Activated CD4-positive, alpha-beta memory T cell treated with anti-CD3 and anti-CD28 coated beads, Interleukin-2, amount 10 ng/mL, durations not matched to agents 7 days and 5 days (primary cell): ENCODE data around the gene SUOX. TPM values are rescaled to one million over a fixed set of nuclear protein-coding genes. Genes with fewer than 3 reads are reported as not detected.
A peak's percentile ranks its signal among the peaks of the same experiment; 100 is the strongest.
"Not testable (repeated sequence)": the region's sequence is repeated elsewhere in the genome, so short reads cannot be mapped to it uniquely, and the experiment has no call there.

Source experiments
- CTCF ChIA-PET: fragments of 350-600 bp; sonication (Branson Sonifier 250); formaldehyde crosslinking; loops from one replicate; lab custom pipeline; 2021; ENCODE audit warnings: antibody characterized with exemption, inconsistent platforms; lab: Charles Lee
- POLR2A ChIA-PET: fragments of 350-600 bp; sonication (Branson Sonifier 250); formaldehyde crosslinking; loops from one replicate; lab custom pipeline; 2021; ENCODE audit warnings: antibody characterized with exemption; lab: Charles Lee
- DNase-seq: peaks from one replicate; pipeline ENCODE4 v3.0.0-alpha.2; 2020
- H3K27ac Mint-ChIP-seq: one replicate; pipeline ENCODE4 v1.8.0; 2021; ENCODE audit warnings: mild to moderate bottlenecking, mixed read lengths
- H3K27me3 Mint-ChIP-seq: one replicate; pipeline ENCODE4 v1.8.0; 2021; ENCODE audit warnings: mixed read lengths
- H3K36me3 Mint-ChIP-seq: one replicate; pipeline ENCODE4 v1.8.0; 2021; ENCODE audit warnings: low read depth, mixed read lengths
- H3K4me1 Mint-ChIP-seq: one replicate; pipeline ENCODE4 v1.8.0; 2021; ENCODE audit warnings: mixed read lengths
- H3K4me3 Mint-ChIP-seq: one replicate; pipeline ENCODE4 v1.8.0; 2021; ENCODE audit warnings: mild to moderate bottlenecking, mixed read lengths
- H3K9me3 Mint-ChIP-seq: one replicate; pipeline ENCODE4 v1.8.0; 2021; ENCODE audit warnings: mixed read lengths
- total RNA-seq, 2 experiments: library from RNA; stranded (reverse); gene quantifications; one replicate each; pipeline ENCODE4 v1.2.3, GENCODE V29; 2021

Gene SUOX
- total RNA-seq, 2 experiments from 2014 or later, result 4.2 to 5.3 TPM

DNA sequence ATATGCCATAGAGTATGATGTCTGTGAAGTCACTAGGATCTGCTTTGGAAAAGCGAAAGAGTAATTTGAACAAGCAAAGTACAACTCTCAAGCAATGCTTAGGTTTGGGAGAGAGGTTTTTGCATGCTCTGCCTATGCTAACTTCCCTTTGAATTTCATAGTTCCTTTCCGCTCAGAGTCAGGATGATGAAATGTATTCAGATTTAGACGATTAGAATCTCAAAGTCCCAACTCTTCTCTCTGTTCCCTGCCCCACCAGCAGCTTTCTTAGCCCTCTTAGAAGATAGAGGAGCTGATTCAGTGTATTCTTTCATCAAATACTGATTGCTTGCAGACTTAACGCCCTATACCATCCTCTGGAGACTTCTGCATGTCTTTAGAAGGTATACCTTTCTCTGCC, 11.7 kb upstream of the SUOX start:
- ChIA-PET CTCF (interaction anchor here (1.2 to 3.9 kb wide), 5 partner anchors 9 to 62 kb away, joined by 3 to 32 read pairs (median 9); partner anchors contain the start of genes RAB5B and SUOX), POLR2A (interaction anchor here (1.0 to 1.6 kb wide), 5 partner anchors 11 to 58 kb away, joined by 3 to 11 read pairs (median 4); partner anchors contain the start of genes PYM1 and RAB5B)
- no peaks in the 10 kb centered on the region for H3K27me3 Mint-ChIP-seq
- no peaks in the 10 kb centered on the region for H3K4me1 Mint-ChIP-seq
- H3K36me3 Mint-ChIP-seq, result peaks cover 45% of the 10 kb centered on the region
- no peaks in the 10 kb centered on the region for H3K9me3 Mint-ChIP-seq
- DNase-seq, result no peak
- H3K4me3 Mint-ChIP-seq, result no peak overlapping the region
- no peak overlapping the region for H3K27ac Mint-ChIP-seq

DNA sequence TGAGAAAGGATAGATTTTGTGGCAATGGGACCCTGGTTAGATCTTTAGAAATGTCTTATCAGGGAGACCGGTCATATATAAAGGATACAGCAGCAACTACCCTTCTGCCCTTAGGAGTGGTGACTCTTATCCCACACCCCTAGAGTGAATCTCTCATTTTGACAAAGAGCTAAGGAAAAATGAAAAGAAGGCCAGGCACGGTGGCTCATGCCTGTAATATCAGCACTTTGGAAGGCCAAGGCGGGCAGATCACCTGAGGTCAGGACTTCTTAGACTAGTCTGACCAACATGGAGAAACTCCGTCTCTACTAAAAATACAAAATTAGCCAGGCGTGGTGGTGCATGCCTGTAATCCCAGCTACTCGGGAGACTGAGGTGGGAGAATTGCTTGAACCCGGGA, 11.1 kb upstream of the SUOX start:
- H3K27me3 Mint-ChIP-seq, H3K9me3 Mint-ChIP-seq, DNase-seq, H3K4me1 Mint-ChIP-seq, H3K27ac Mint-ChIP-seq, H3K4me3 Mint-ChIP-seq: not testable (repeated sequence)
- ChIA-PET CTCF (interaction anchor here (1.5 to 2.7 kb wide), 3 partner anchors 8 to 11 kb away, joined by 3 to 14 read pairs (median 6); partner anchors contain the start of gene RAB5B), POLR2A (interaction anchor here (1.1 to 1.6 kb wide), 3 partner anchors 10 to 58 kb away, joined by 3 to 5 read pairs (median 4); partner anchors contain the start of gene PYM1)
- H3K36me3 Mint-ChIP-seq, result peaks cover 46% of the 10 kb centered on the region

DNA sequence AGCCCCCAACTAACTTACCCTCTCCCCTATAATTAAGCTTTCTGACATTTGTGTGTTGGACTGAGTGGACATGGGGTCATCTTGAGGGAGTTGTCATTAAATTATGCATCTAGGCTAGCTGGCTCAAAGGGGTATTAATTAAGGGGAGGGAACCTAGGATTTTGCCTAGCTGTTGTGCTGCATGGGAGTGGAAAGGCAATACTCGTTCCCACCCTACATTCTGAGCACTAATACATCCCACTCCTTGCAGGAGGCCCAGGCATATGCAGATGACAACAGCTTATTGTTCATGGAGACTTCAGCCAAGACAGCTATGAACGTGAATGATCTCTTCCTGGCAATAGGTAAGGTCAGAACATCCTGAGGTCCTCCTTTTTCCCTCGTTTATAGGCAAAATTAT, 6.0 kb upstream of the SUOX start:
- H3K4me1 Mint-ChIP-seq, result peaks cover 5% of the 10 kb centered on the region
- DNase-seq, result no peak
- no peaks in the 10 kb centered on the region for H3K27me3 Mint-ChIP-seq
- ChIA-PET CTCF (interaction anchor here (1.2 to 3.4 kb wide), 3 partner anchors 17 to 56 kb away, joined by 4 to 14 read pairs (median 5); partner anchors contain the start of gene RAB5B), POLR2A (interaction anchor here (2.3 kb wide), 1 partner anchor 17 kb away, joined by 7 read pairs; the partner anchor contains the start of gene RAB5B)
- H3K9me3 Mint-ChIP-seq, result no peaks in the 10 kb centered on the region
- peaks cover 58% of the 10 kb centered on the region for H3K36me3 Mint-ChIP-seq
- no peak overlapping the region for H3K27ac Mint-ChIP-seq
- no peak overlapping the region for H3K4me3 Mint-ChIP-seq

DNA sequence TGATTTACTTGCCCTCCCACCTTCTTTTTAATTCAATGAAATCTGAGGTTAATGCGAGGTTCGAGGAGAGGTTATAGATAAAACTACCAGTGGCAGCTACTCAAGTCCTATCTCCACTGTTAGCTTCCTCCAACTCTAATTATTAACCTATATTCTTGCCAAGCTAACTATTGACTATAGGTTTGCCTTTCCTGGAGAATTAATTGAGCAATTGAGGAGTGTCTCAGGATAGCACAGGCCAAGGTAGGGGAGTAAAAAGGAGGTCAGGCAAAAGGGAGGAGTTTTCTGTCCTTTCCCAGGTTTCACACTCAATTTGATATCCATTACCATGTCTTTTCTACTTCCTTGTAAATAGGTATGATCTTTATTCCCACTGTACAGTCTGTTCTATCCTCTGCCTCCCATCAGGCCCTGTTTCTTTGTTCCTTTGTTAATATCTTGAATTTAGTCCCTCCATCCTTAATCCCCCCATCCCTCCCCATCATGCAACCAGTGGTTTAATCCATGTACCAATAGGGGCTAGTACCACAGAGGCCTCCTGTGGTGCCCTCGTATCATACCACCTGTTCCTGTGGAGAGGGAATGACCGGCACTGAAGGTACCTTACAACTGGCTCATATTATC, 3.7 kb upstream of the SUOX start:
- Mint-ChIP-seq H3K4me1 (peaks cover 26% of the 10 kb centered on the region), H3K27me3 (no peaks in the 10 kb centered on the region), H3K36me3 (peaks cover 52% of the 10 kb centered on the region), H3K27ac (no peak overlapping the region), H3K9me3 (no peaks in the 10 kb centered on the region), H3K4me3 (no peak overlapping the region)
- ChIA-PET CTCF (interaction anchor here (0.9 to 4.3 kb wide), 6 partner anchors 8 to 46 kb away, joined by 3 to 61 read pairs (median 6); partner anchors contain the start of gene RAB5B), POLR2A (interaction anchor here (1.0 to 2.3 kb wide), 3 partner anchors 9 to 20 kb away, joined by 3 to 7 read pairs (median 3); partner anchors contain the start of gene RAB5B)
- DNase-seq, result no peak

DNA sequence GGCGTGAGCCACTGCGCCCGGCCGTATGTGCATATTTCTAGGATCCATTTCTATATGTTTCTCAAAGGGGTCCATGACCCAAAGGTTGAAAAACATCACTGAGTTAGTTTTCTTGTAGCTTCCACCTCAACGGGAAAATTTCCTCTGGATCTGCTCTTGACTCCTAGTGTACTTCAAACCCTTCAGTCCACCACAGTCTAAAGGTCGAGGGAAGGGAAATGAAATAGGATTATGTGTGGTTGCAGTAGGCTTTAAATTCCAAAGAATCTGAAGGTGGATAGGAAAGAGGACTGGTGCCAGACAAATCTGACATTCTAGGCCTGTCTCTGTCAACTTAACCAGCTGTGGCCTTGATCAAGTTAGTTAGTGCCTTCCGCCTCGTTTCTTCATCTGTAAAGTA, 1.7 kb upstream of the SUOX start:
- ChIA-PET CTCF (interaction anchor here (0.6 to 5.6 kb wide), 35 partner anchors 9 to 1282 kb away, joined by 3 to 98 read pairs (median 6); partner anchors contain the start of genes BLOC1S1, IKZF4, ORMDL2 and PA2G4), POLR2A (interaction anchor here (0.9 to 2.5 kb wide), 9 partner anchors 9 to 122 kb away, joined by 3 to 17 read pairs (median 7); partner anchors contain the start of genes IKZF4, RAB5B and ZC3H10)
- H3K27me3 Mint-ChIP-seq, result no peaks in the 10 kb centered on the region
- H3K27ac Mint-ChIP-seq, result no peak overlapping the region
- H3K9me3 Mint-ChIP-seq, result no peaks in the 10 kb centered on the region
- DNase-seq, result no peak
- H3K4me3 Mint-ChIP-seq, result no peak overlapping the region
- H3K36me3 Mint-ChIP-seq, result peaks cover 44% of the 10 kb centered on the region
- H3K4me1 Mint-ChIP-seq, result peaks cover 38% of the 10 kb centered on the region

DNA sequence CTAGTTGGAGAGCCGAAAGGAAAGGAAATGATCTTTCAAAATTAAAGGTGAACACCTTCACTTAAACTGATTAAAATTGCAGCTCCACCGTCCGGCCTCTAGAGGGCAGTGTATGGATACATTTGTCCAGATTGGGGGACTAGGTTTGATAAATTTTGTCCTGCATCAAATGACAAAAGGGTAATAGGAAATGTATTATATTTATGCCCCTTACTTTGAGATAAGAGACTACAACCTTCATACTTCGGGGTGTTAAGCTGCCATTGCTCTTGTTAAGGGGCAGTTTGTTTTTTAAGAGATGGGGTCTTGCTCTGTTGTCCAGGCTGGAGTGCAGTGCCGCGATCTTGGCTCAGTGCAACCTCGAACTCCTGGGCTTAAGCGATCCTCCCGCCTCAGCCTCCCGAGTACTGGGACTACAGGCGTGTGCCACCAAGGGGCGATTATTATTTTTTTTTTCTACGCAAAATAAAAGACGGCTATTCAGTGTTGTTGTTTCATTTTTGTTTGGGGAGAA, 818 bp upstream of the SUOX start:
- H3K27me3 Mint-ChIP-seq, result no peaks in the 10 kb centered on the region
- peak; percentile 71 for DNase-seq
- no peak overlapping the region for H3K27ac Mint-ChIP-seq
- peak overlapping the region; percentile 66 for H3K4me3 Mint-ChIP-seq
- POLR2A ChIA-PET, result interaction anchor here (0.6 to 2.5 kb wide), 16 partner anchors 10 to 258 kb away, joined by 3 to 17 read pairs (median 4); partner anchors contain the start of genes IKZF4, RAB5B and ZC3H10
- CTCF ChIA-PET, result interaction anchor here (0.6 to 5.6 kb wide), 39 partner anchors 10 to 288 kb away, joined by 3 to 98 read pairs (median 5); partner anchors contain the start of genes BLOC1S1, IKZF4, ORMDL2 and PA2G4
- H3K36me3 Mint-ChIP-seq, result peaks cover 35% of the 10 kb centered on the region
- no peaks in the 10 kb centered on the region for H3K9me3 Mint-ChIP-seq
- peaks cover 38% of the 10 kb centered on the region for H3K4me1 Mint-ChIP-seq

DNA sequence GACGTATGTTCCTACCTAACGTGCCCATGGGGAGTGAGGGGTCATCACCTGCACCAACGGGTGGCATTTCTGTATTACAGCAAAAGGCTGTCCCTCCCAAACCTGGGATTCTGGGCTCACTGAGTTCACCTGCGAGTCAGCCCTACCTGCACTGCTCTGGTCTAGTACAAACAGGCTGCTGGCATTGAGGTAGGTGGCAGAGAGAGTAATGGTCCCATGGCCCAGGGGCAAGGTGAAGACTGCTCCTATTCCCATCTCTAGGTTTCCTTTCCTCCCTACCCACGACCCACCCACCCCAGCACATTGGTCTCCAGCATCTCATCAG, 421 bp downstream of the SUOX start:
- peaks cover 27% of the 10 kb centered on the region for H3K36me3 Mint-ChIP-seq
- H3K4me1 Mint-ChIP-seq, result peaks cover 38% of the 10 kb centered on the region
- H3K4me3 Mint-ChIP-seq, result peak overlapping the region; percentile 66
- CTCF ChIA-PET, result interaction anchor here (0.8 to 5.6 kb wide), 16 partner anchors 10 to 259 kb away, joined by 3 to 98 read pairs (median 9); partner anchors contain the start of genes IKZF4, RAB5B, RNF41 and RPL41
- no peaks in the 10 kb centered on the region for H3K9me3 Mint-ChIP-seq
- POLR2A ChIA-PET, result interaction anchor here (0.7 to 2.5 kb wide), 8 partner anchors 15 to 259 kb away, joined by 3 to 17 read pairs (median 4); partner anchors contain the start of gene RAB5B
- no peak for DNase-seq
- no peak overlapping the region for H3K27ac Mint-ChIP-seq
- no peaks in the 10 kb centered on the region for H3K27me3 Mint-ChIP-seq

DNA sequence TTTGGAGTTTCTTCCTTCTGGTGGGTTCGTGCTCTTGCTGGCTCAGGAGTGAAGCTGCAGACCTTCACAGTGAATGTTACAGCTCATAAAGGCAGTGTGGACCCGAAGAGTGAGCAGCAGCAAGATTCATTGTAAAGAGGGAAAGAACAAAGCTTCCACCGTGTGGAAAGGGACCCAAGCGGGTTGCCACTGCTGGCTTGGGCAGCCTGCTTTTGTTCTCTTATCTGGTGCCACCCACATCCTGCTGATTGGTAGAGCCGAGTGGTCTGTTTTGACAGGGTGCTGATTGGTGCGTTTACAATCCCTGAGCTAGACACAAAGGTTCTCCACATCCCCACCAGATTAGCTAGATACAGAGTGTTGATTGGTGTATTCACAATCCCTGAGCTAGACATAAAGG, 2.4 kb downstream of the SUOX start:
- POLR2A ChIA-PET, result interaction anchor here (0.7 to 1.4 kb wide), 3 partner anchors 10 to 128 kb away, joined by 3 to 4 read pairs (median 3); partner anchors contain the start of gene ESYT1
- peak; percentile 34 for DNase-seq

DNA sequence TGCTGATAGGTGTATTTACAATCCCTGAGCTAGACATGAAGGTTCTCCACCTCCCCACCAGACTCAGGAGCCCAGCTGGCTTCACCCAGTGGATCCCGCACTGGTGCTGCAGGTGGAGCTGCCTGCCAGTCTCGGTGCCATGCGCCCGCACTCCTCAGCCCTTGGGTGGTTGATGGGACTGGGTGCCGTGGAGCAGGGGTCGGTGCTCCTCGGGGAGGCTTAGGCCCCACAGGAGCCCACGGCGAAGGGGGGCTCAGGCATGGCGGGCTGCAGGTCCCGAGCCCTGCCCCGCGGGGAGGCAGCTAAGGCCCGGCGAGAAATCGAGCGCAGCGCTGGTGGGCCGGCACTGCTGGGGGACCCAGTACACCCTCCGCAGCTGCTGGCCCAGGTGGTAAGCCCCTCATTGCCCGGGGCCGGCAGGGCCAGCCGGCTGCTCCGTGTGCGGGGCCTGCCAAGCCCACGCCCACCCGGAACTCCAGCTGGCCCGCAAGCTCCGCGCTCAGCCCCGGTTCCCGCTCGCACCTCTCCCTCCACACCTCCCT, 3.0 kb downstream of the SUOX start:
- not testable (repeated sequence) for H3K27me3 Mint-ChIP-seq, H3K9me3 Mint-ChIP-seq, DNase-seq, H3K4me3 Mint-ChIP-seq
- Mint-ChIP-seq H3K27ac (peak overlapping the region; percentile 58), H3K36me3 (peaks cover 21% of the 10 kb centered on the region), H3K4me1 (peaks cover 36% of the 10 kb centered on the region)
- ChIA-PET CTCF (interaction anchor here (0.7 to 5.6 kb wide), 3 partner anchors 28 to 262 kb away, joined by 3 to 98 read pairs (median 6); no protein-coding TSS in a partner anchor), POLR2A (interaction anchor here (0.6 to 1.4 kb wide), 3 partner anchors 9 to 128 kb away, joined by 3 to 4 read pairs (median 3); partner anchors contain the start of genes ESYT1 and PMEL)

More for the DNA sequence above, 2.4 kb downstream of the SUOX start:
- peaks cover 19% of the 10 kb centered on the region for H3K36me3 Mint-ChIP-seq
- not testable (repeated sequence) for H3K9me3 Mint-ChIP-seq, H3K4me3 Mint-ChIP-seq, H3K27me3 Mint-ChIP-seq
- H3K27ac Mint-ChIP-seq, result peak overlapping the region; percentile 58
- peaks cover 36% of the 10 kb centered on the region for H3K4me1 Mint-ChIP-seq
- CTCF ChIA-PET, result interaction anchor here (0.7 to 5.6 kb wide), 5 partner anchors 22 to 261 kb away, joined by 3 to 98 read pairs (median 6); partner anchors contain the start of gene IKZF4

DNA sequence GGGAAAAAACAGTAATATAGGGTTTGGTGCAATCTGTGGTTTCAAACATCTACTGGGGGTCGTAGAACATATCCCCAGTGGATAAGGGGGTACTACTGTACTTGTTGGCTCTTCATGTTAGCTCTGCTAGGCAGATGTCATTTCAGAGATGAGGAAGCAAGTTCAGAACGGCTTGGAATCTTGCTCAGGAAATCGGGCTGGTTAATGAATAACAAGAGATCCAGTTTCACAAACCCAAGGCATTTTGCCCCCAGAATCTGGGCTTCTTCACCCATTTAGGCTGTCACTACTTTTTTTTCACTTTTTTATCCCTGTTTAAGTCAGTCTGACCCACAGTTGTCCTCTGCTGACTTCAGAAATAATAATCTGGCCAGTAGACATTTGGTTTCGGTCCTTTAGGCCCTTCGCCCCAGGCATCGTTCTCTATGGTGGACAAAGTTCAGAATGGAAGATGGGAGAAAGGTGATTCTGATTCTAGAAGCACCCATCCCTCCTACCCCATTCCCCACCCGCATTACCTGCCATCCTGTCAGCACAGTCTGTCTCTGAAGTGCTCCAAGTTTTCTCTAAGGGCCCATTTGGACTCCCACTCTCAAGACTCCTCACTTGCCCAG, 4.5 kb downstream of the SUOX start:
- Mint-ChIP-seq H3K4me1 (peaks cover 36% of the 10 kb centered on the region), H3K36me3 (peaks cover 17% of the 10 kb centered on the region), H3K4me3 (no peak overlapping the region), H3K27ac (no peak overlapping the region), H3K9me3 (no peaks in the 10 kb centered on the region), H3K27me3 (no peaks in the 10 kb centered on the region)
- CTCF ChIA-PET, result no interaction called here
- DNase-seq, result no peak
- POLR2A ChIA-PET, result no interaction called here

DNA sequence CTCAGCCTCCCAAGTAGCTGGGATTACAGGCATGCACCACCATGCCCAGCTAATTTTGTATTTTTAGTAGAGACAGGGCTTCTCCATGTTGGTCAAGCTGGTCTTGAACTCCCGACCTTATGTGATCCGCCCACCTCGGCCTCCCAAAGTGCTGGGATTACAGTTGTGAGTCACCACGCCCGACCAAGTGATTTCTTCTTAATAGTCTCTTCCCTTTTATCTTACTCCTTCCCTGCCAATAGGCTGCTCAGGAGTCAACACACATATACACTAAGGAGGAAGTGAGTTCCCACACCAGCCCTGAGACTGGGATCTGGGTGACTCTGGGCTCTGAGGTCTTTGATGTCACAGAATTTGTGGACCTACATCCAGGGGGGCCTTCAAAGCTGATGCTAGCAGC, 6.3 kb downstream of the SUOX start:
- Mint-ChIP-seq H3K36me3 (peaks cover 17% of the 10 kb centered on the region), H3K4me1 (peaks cover 31% of the 10 kb centered on the region)
- CTCF ChIA-PET, POLR2A ChIA-PET, H3K4me3 Mint-ChIP-seq, DNase-seq, H3K27ac Mint-ChIP-seq, H3K9me3 Mint-ChIP-seq, H3K27me3 Mint-ChIP-seq: not testable (repeated sequence)

DNA sequence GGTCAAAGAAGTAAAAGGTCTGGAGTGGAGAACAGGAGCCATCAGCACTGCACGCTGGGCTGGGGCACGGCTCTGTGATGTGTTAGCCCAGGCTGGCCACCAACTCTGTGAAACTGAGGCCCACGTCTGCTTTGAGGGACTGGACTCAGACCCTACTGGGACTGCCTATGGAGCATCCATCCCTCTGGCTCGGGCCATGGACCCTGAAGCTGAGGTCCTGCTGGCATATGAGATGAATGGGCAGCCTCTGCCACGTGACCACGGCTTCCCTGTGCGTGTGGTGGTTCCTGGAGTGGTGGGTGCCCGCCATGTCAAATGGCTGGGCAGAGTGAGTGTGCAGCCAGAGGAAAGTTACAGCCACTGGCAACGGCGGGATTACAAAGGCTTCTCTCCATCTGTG, 7.1 kb downstream of the SUOX start:
- CTCF ChIA-PET, result no interaction called here
- no peaks in the 10 kb centered on the region for H3K9me3 Mint-ChIP-seq
- POLR2A ChIA-PET, result no interaction called here
- peaks cover 30% of the 10 kb centered on the region for H3K4me1 Mint-ChIP-seq
- no peak overlapping the region for H3K4me3 Mint-ChIP-seq
- no peaks in the 10 kb centered on the region for H3K27me3 Mint-ChIP-seq
- peaks cover 16% of the 10 kb centered on the region for H3K36me3 Mint-ChIP-seq
- H3K27ac Mint-ChIP-seq, result no peak overlapping the region
- DNase-seq, result no peak
